Measurements from ENCODE around the gene HDAC9. TPM values are rescaled to one million over a fixed set of nuclear protein-coding genes. Genes with fewer than 3 reads are reported as not detected.

HDAC9 gene
- total RNA-seq, 1 experiment from 2014 or later = 17.1 TPM

DNA sequence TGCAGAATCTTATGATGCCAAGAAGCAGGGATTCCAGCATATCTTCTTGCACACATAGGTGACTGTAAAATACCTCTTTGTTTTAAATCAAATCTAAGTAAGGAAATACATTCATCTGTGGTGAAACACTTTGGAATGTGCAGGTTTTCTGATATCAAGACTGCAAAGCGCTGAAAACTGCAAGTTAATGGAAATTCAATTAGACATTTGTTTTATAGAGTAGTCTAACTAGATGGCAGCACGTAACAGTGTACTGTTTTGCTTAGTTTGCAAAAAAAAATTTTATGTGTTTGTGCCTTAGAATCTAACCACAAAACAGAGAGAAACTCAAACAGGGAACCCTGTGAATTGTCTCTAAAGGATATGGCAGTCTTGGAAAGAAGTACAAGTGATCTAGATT lies 259.2 kb downstream of the HDAC9 start:
- H3K4me3 ChIP-seq (ENCODE audit: low read depth in 2 of 2, low read length in 2 of 2) = no peak overlapping the region
- DNase-seq (ENCODE audit: low read depth, low spot score) (no peak), ATAC-seq (no peak)
- no peaks in the 10 kb centered on the region for H3K36me3 ChIP-seq (ENCODE audit: control insufficient read depth, insufficient read depth, low read length)
- BruUV-seq (replicated peaks) = no TSS peak
- no peak overlapping the region for H3K27ac ChIP-seq (ENCODE audit: low read length)
- in situ Hi-C loops (cut with HindIII; ENCODE audit: low pct_unique_long_range_greater_than_20kb, low sequenced_read_pairs) = no loop called here
- H3K9me3 ChIP-seq (ENCODE audit: control insufficient read depth, insufficient read depth, low read depth, low read length) = no peaks in the 10 kb centered on the region
- ChIA-PET POLR2A (no interaction called here), CTCF (no interaction called here)
- TF ChIP-seq SIN3A (IDR thresholded peaks at IDR 0.05; ENCODE audit: borderline replicate concordance, insufficient read depth, low read depth, low read length) (no peak), POLR2AphosphoS5 (IDR thresholded peaks at IDR 0.05; ENCODE audit: low read depth, low read length) (no peak), TCF7L2 (IDR thresholded peaks at IDR 0.05; ENCODE audit: low read depth, low read length) (no peak)
- TF ChIP-seq, protein P1, sequence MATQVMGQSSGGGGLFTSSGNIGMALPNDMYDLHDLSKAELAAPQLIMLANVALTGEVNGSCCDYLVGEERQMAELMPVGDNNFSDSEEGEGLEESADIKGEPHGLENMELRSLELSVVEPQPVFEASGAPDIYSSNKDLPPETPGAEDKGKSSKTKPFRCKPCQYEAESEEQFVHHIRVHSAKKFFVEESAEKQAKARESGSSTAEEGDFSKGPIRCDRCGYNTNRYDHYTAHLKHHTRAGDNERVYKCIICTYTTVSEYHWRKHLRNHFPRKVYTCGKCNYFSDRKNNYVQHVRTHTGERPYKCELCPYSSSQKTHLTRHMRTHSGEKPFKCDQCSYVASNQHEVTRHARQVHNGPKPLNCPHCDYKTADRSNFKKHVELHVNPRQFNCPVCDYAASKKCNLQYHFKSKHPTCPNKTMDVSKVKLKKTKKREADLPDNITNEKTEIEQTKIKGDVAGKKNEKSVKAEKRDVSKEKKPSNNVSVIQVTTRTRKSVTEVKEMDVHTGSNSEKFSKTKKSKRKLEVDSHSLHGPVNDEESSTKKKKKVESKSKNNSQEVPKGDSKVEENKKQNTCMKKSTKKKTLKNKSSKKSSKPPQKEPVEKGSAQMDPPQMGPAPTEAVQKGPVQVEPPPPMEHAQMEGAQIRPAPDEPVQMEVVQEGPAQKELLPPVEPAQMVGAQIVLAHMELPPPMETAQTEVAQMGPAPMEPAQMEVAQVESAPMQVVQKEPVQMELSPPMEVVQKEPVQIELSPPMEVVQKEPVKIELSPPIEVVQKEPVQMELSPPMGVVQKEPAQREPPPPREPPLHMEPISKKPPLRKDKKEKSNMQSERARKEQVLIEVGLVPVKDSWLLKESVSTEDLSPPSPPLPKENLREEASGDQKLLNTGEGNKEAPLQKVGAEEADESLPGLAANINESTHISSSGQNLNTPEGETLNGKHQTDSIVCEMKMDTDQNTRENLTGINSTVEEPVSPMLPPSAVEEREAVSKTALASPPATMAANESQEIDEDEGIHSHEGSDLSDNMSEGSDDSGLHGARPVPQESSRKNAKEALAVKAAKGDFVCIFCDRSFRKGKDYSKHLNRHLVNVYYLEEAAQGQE (IDR thresholded peaks at IDR 0.05; ENCODE audit: insufficient read depth in 1 of 2, low read depth in 2 of 2, low read length in 1 of 2) = no peak
- TF ChIP-seq, protein P2, sequence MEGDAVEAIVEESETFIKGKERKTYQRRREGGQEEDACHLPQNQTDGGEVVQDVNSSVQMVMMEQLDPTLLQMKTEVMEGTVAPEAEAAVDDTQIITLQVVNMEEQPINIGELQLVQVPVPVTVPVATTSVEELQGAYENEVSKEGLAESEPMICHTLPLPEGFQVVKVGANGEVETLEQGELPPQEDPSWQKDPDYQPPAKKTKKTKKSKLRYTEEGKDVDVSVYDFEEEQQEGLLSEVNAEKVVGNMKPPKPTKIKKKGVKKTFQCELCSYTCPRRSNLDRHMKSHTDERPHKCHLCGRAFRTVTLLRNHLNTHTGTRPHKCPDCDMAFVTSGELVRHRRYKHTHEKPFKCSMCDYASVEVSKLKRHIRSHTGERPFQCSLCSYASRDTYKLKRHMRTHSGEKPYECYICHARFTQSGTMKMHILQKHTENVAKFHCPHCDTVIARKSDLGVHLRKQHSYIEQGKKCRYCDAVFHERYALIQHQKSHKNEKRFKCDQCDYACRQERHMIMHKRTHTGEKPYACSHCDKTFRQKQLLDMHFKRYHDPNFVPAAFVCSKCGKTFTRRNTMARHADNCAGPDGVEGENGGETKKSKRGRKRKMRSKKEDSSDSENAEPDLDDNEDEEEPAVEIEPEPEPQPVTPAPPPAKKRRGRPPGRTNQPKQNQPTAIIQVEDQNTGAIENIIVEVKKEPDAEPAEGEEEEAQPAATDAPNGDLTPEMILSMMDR (IDR thresholded peaks at IDR 0.05) = no peak; the same call in 1 of the 2 replicates
- H3K27me3 ChIP-seq (ENCODE audit: control insufficient read depth, insufficient read depth, low read length) = no peaks in the 10 kb centered on the region
- intact Hi-C loops (cut with micrococcal nuclease; ENCODE audit: unreplicated experiment) = no loop called here
- no peaks in the 10 kb centered on the region for H3K4me1 ChIP-seq (ENCODE audit: control insufficient read depth, insufficient read depth, low read length)

DNA sequence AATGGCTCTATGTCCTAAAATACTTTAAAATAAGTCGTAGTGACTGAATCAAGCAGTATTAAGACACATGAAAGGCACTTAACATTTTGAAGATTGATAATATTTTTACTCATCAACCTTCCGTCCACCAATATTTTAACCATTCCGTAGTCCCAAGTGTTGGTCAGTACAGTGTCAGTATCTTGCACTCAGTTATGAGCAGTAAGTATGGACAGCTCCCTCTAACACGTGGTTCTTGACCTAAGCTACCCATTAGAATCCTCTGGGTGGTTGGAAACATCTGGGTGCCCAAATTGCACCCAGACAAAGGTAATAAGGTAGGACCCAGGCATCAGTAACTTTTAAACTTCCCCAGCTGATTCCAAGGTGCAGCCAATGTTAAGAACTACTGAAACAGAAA lies 260.2 kb downstream of the HDAC9 start:
- Histone ChIP-seq H3K27ac (ENCODE audit: low read length) (no peak overlapping the region), H3K36me3 (ENCODE audit: control insufficient read depth, insufficient read depth, low read length) (no peaks in the 10 kb centered on the region), H3K27me3 (ENCODE audit: control insufficient read depth, insufficient read depth, low read length) (no peaks in the 10 kb centered on the region), H3K4me3 (ENCODE audit: low read depth in 2 of 2, low read length in 2 of 2) (no peak overlapping the region), H3K9me3 (ENCODE audit: control insufficient read depth, insufficient read depth, low read depth, low read length) (no peaks in the 10 kb centered on the region), H3K4me1 (ENCODE audit: control insufficient read depth, insufficient read depth, low read length) (no peaks in the 10 kb centered on the region)
- CTCF ChIA-PET = no interaction called here
- POLR2A ChIA-PET = no interaction called here
- no TSS peak for BruUV-seq (replicated peaks)
- in situ Hi-C loops (cut with HindIII; ENCODE audit: low pct_unique_long_range_greater_than_20kb, low sequenced_read_pairs) = no loop called here
- DNase-seq (ENCODE audit: low read depth, low spot score) (no peak), ATAC-seq (no peak)
- intact Hi-C loops (cut with micrococcal nuclease; ENCODE audit: unreplicated experiment) = no loop called here
- TF ChIP-seq SIN3A (IDR thresholded peaks at IDR 0.05; ENCODE audit: borderline replicate concordance, insufficient read depth, low read depth, low read length) = no peak
- no peak for TF ChIP-seq POLR2AphosphoS5 (IDR thresholded peaks at IDR 0.05; ENCODE audit: low read depth, low read length)
- TF ChIP-seq, protein P2 (IDR thresholded peaks at IDR 0.05) = no peak
- TF ChIP-seq TCF7L2 (IDR thresholded peaks at IDR 0.05; ENCODE audit: low read depth, low read length) = no peak
- TF ChIP-seq, protein P1 (IDR thresholded peaks at IDR 0.05; ENCODE audit: insufficient read depth in 1 of 2, low read depth in 2 of 2, low read length in 1 of 2) = no peak
